C1 segment of cervical spinal cord (tissue), 14 donors: Measurements from ENCODE around the gene SRR.

Source experiments
- DNase-seq, 14 donors: peaks; one replicate each; lab custom pipeline; 2025; lab: John Stamatoyannopoulos, UW

The SRR gene

DNA sequence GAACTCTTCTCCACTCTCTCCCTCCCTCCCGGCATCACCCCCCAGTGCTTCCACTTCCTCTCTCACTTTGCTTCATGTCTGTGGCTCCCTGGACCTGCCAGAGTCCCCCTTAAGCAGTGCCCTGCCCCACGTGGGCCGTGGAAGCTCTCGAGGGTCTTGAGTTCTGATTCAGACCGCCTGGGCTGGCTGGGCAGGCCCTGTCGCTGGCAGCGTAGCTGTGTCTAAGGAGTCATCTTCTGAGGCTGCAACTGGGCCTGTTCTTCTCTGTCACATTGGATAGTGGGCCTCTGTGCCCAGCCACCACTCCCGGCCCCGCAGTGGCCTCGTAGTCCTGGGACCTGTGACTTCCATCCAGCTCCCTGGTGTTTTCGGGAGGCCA is 66.5 kb downstream of the SRR start:
- no peak for DNase-seq

DNA sequence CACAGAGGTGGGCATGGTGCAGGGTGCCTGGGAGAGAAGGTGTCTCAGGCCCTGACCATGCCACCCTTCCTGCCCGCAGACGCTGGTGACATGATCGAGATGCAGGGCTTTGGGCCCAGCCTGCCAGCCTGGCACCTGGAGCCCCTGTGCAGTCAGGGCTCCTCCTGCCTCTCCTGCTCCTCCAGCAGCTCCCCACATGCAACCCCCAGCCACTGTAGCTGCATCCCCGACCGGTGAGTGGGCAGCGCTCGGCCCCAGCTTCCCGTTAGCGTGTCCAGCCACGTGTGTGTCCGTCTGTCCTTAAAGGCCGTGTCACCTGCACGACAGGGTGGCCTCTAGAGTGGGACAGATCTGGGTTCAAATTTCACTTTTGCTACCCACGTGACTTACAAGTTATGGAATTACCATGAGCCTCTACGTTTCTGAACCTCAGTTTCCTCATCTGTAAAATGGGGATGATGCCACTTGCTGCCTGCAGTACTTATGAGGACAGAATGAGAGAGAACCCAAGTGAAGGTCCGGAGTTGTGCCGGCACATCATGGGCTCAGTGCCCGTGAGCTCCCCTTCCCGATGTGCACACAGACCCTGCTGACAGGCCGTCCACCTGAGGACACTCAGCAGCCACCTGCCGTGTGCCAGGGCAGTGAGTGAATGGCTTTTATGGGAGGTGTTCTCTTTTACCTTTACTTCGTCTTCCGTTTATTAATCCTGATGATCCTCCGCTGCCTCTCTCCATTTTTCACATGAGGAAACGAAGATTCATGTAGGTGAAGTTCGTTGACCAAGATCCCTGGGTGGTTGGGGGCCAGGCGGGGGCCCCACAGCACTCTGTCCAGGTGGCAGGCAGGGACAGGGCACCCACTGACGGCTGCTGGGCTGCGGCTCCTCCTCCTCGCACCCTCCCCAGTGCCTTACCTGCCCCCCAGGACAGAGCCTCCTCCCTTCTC is 67.7 kb downstream of the SRR start:
- no peak for DNase-seq

DNA sequence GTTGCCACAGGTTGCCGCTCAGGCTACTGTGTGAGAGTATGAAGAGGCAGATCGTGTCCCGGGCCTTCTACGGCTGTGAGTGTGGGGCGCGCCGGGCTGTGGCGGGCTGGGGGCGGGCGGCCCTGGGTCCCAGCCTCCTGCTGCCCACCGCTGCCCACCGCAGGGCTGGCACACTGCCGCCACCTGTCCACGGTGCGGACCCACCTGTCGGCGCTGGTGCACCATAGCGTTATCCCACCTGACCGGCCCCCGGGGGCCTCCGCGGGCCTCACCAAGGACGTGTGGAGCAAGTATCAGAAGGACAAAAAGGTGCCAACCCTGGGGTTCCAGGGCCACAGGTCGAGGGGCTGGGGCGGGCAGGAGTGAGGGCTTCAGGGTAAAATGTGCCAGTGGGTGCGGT is 68.4 kb downstream of the SRR start:
- no peak for DNase-seq

DNA sequence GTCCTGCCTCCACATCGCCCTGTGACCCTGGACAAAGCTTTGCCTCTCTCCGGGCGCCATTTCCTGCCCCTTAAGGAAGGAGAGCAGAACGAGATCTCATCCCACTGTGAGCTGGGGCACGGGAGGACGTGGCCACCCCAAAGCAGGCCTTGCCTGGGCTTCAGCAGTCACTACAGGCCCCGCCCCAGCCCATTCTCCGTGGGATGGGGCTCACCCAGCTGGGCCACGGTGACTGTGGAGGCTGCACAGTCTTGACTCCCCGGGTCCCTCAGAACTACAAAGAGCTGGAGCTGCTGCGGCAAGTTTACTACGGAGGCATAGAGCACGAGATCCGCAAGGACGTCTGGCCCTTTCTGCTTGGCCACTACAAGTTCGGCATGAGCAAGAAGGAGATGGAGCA is 68.9 kb downstream of the SRR start:
- DNase-seq = no peak

DNA sequence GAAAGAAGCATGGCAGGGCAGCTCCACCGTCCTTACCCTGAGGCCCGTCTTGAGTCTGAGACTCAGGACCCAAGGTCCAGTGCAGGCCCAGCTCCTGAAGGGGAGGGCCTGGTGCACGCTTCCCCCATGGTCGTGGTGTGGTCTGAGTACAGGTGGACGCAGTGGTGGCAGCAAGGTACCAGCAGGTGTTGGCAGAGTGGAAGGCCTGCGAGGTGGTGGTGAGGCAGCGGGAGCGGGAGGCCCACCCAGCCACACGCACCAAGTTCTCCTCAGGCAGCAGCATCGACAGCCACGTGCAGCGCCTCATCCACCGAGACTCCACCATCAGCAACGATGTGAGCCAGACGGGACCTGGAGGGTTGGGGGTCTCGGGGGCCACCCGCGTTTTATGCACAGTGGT is 69.4 kb downstream of the SRR start:
- DNase-seq = no peak
